ENCODE results near the gene MAF.

DNA sequence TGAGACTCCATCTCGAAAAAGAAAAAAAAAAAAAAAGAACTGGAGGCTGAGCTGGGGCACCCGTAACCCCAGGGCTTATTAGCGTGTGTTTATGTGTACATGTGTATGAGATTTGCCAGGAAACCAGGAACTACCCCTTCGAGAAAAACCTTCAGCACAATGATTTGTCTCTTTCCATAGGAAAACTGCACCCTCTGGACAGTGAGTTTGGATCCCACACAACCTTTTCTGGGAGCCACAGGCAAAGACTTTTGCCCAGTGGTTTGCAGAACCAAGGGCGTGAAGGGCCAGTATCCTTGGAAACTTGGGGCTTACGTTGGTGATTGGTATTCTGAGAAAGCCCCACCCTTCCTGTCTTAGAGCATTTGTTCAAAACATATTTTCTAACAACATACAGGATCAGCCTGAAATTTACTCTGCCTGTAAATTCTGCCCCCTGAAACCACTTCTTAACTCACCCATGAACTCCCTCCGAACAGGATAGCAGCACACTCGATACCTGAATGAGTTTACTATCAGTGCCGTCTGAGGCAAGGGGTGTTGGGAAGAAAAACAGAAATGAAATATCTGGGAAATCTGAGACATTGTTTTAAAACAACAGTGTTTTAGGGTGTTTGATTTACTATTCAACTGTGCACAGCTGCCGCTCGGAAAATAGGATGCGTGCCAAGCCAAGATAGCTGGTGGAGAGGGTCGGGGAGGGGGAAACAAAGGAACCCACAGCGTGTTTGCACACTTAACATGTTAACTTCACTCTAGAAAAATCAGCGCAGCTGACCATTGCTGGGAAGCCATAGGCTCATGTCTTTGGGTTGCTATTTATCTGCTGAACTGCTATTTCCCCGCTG lies 40.2 kb upstream of the MAF start:
- no peak for TF ChIP-seq CTCF (IDR thresholded peaks at IDR 0.05; ENCODE audit: low read depth, low read length)
- TF ChIP-seq EZH2phosphoT487 (IDR thresholded peaks at IDR 0.05; ENCODE audit: low read depth), result no peak
